GM10266 (cell line): ENCODE data around the gene ZAP70.

Experiments
- DNase-seq: peaks from one replicate; pipeline ENCODE4 v3.0.0; 2012; ENCODE audit errors: extremely low spot score
- CTCF ChIP-seq: IDR thresholded peaks from 2 replicates; pipeline ENCODE4 v1.5.1; 2012; ENCODE audit warnings: mild to moderate bottlenecking, low read depth; ENCODE audit not compliant: control insufficient read depth, insufficient read depth; ENCODE audit errors: missing control alignments

Gene ZAP70

GRCh38 chr2:97741686-97742085 is 28.3 kb downstream of the ZAP70 start:
- no peak for DNase-seq

GRCh38 chr2:97742381-97742847 is 29.0 kb downstream of the ZAP70 start:
- no peak for TF ChIP-seq CTCF
- DNase-seq = no peak

More at GRCh38 chr2:97741686-97742085, 28.3 kb downstream of the ZAP70 start:
- no peak for TF ChIP-seq CTCF

GRCh38 chr2:97743913-97744312 is 30.5 kb downstream of the ZAP70 start:
- no peak for DNase-seq
- no peak for TF ChIP-seq CTCF

GRCh38 chr2:97745474-97746174 is 32.2 kb downstream of the ZAP70 start:
- peak; percentile 50 for DNase-seq
- TF ChIP-seq CTCF = no peak

GRCh38 chr2:97747285-97747684 is 33.9 kb downstream of the ZAP70 start:
- no peak for TF ChIP-seq CTCF

GRCh38 chr2:97747716-97748115 is 34.3 kb downstream of the ZAP70 start:
- DNase-seq = no peak

More at GRCh38 chr2:97747285-97747684, 33.9 kb downstream of the ZAP70 start:
- DNase-seq = no peak

GRCh38 chr2:97749581-97749980 is 36.2 kb downstream of the ZAP70 start:
- no peak for TF ChIP-seq CTCF
- DNase-seq = no peak

More at GRCh38 chr2:97747716-97748115, 34.3 kb downstream of the ZAP70 start:
- no peak for TF ChIP-seq CTCF
